B cell (primary cell): ENCODE results near the gene DRD2. TPM values are rescaled to one million over a fixed set of nuclear protein-coding genes. Genes with fewer than 3 reads are reported as not detected.

Experiments used
- ATAC-seq: fragments of 200-7000 bp; cut with Tn5 transposase; one replicate; pipeline ENCODE4 v1.10.0; 2021; ENCODE audit warnings: low read depth, mild to moderate bottlenecking, moderate number of reproducible peaks, moderate library complexity
- CTCF ChIA-PET: fragments of 350-600 bp; sonication (Branson Sonifier 250); formaldehyde crosslinking; loops from one replicate; lab custom pipeline; 2021; ENCODE audit warnings: antibody characterized with exemption, inconsistent platforms; lab: Charles Lee
- POLR2A ChIA-PET: fragments of 350-600 bp; sonication (Branson Sonifier 250); formaldehyde crosslinking; loops from one replicate; lab custom pipeline; 2021; ENCODE audit warnings: antibody characterized with exemption; lab: Charles Lee
- DNase-seq: peaks from one replicate; pipeline ENCODE4 v3.0.0; 2013
- H2AFZ ChIP-seq: 2 replicates; pipeline ENCODE4 v1.6.1; 2012; ENCODE audit warnings: mild to moderate bottlenecking, low read depth, low read length; ENCODE audit not compliant: insufficient read depth, poor library complexity, severe bottlenecking
- H3K27ac ChIP-seq, 2 donors: 1 replicate in 1 of 2; 2 replicates in 1 of 2; pipeline ENCODE4 v1.5.1; 2012 to 2013; ENCODE audit warnings: low read length in 2 of 2, mild to moderate bottlenecking in 2 of 2, moderate library complexity in 1 of 2
- H3K27me3 ChIP-seq, 4 experiments: fragments of 200-600 bp in 1 of 4; sonication (generic) in 1 of 4; replicated peaks in 1 of 4; 1 replicate in 2 of 4; 2 replicates in 2 of 4; pipeline versions ENCODE4 v1.6.1 to v1.7.0; 2013 to 2016; ENCODE audit warnings: low read length in 3 of 4, mild to moderate bottlenecking in 2 of 4, mixed read lengths in 1 of 4, moderate library complexity in 1 of 4; ENCODE audit not compliant: insufficient read depth in 4 of 4, control insufficient read depth in 3 of 4; ENCODE audit errors: control extremely low read depth in 1 of 4
- H3K36me3 ChIP-seq, 2 experiments: replicated peaks in 1 of 2; 1 replicate in 1 of 2; 2 replicates in 1 of 2; pipeline versions ENCODE4 v1.6.1 to v1.7.1; 2013; ENCODE audit warnings: low read length in 1 of 2; ENCODE audit not compliant: insufficient read depth in 2 of 2, control insufficient read depth in 1 of 2; ENCODE audit errors: control extremely low read depth in 1 of 2, extremely low read depth in 1 of 2
- H3K4me1 ChIP-seq, 2 donors: fragments of 200-600 bp in 1 of 2; sonication (generic) in 1 of 2; 1 replicate in 1 of 2; 2 replicates in 1 of 2; pipeline versions ENCODE4 v1.5.1 to v1.6.1; 2013 to 2017; ENCODE audit warnings: low read length in 2 of 2; ENCODE audit not compliant: control insufficient read depth in 2 of 2, insufficient read depth in 2 of 2
- H3K4me2 ChIP-seq: replicated peaks from 2 replicates; pipeline ENCODE3; 2012; ENCODE audit warnings: mild to moderate bottlenecking, low read depth, low read length; ENCODE audit not compliant: poor library complexity, severe bottlenecking
- H3K4me3 ChIP-seq, 5 experiments: fragments of 200-600 bp in 1 of 5; sonication (generic) in 1 of 5; 1 replicate in 3 of 5; 2 replicates in 2 of 5; pipeline versions ENCODE4 v1.5.1 to v1.7.0; 2011 to 2016; ENCODE audit warnings: low read length in 4 of 5, mild to moderate bottlenecking in 4 of 5, low read depth in 2 of 5, control low read depth in 1 of 5, moderate library complexity in 1 of 5; ENCODE audit not compliant: insufficient read depth in 1 of 5; ENCODE audit errors: control extremely low read depth in 1 of 5, extremely low read depth in 1 of 5
- H3K79me2 ChIP-seq: fragments of 200-600 bp; sonication (generic); one replicate; pipeline ENCODE4 v1.6.0; 2016; ENCODE audit warnings: low read length; ENCODE audit not compliant: control insufficient read depth, insufficient read depth
- H3K9ac ChIP-seq: fragments of 200-600 bp; sonication (generic); 2 replicates; pipeline ENCODE4 v1.6.1; 2017; ENCODE audit warnings: mild to moderate bottlenecking, low read length, moderate library complexity
- H3K9me3 ChIP-seq, 3 donors: one replicate each; pipeline versions ENCODE4 v1.6.1 to v1.7.1; 2013; ENCODE audit warnings: low read length in 2 of 3; ENCODE audit not compliant: control insufficient read depth in 2 of 3, insufficient read depth in 1 of 3; ENCODE audit errors: control extremely low read depth in 1 of 3
- H4K20me1 ChIP-seq: 2 replicates; pipeline ENCODE4 v1.6.0; 2012; ENCODE audit warnings: mild to moderate bottlenecking, low read length; ENCODE audit not compliant: insufficient read depth, control insufficient read depth, poor library complexity, severe bottlenecking
- H3K27ac Mint-ChIP-seq: one replicate; pipeline ENCODE4 v1.8.0; 2021; ENCODE audit warnings: mixed read lengths
- H3K27me3 Mint-ChIP-seq: one replicate; pipeline ENCODE4 v1.8.0; 2021; ENCODE audit warnings: mixed read lengths
- H3K4me1 Mint-ChIP-seq: one replicate; pipeline ENCODE4 v1.8.0; 2021; ENCODE audit warnings: mixed read lengths
- H3K4me3 Mint-ChIP-seq: one replicate; pipeline ENCODE4 v1.8.0; 2021; ENCODE audit warnings: mixed read lengths
- H3K9me3 Mint-ChIP-seq: one replicate; pipeline ENCODE4 v1.8.0; 2022; ENCODE audit warnings: mixed read lengths; ENCODE audit not compliant: insufficient read depth
- EZH2 ChIP-seq: IDR thresholded peaks from 2 replicates; pipeline ENCODE4 v1.6.1; 2012; ENCODE audit warnings: borderline replicate concordance, low read depth, mild to moderate bottlenecking, moderate library complexity, low read length; ENCODE audit not compliant: insufficient read depth, poor library complexity, severe bottlenecking
- WGBS: methylation state at CpG from one replicate; pipeline ENCODE4 v1.1.5; 2013; ENCODE audit warnings: missing lambda C conversion rate; ENCODE audit not compliant: insufficient coverage; 5-methylcytosine and 5-hydroxymethylcytosine counted together
- intact Hi-C: fragments of 100-400 bp; cut with micrococcal nuclease; formaldehyde crosslinking; loops from one replicate; pipeline ENCODE4 v1.10.0; 2022
- polyA plus RNA-seq: library from polyadenylated mRNA; depleted of rRNA; stranded (reverse); fragments of >200 nt; gene quantifications from 2 replicates; pipeline ENCODE4 v1.2.3, GENCODE V29; 2012
- total RNA-seq, 2 donors: library from RNA; stranded (reverse); fragments of 120-200 nt in 1 of 2; gene quantifications; 1 replicate in 1 of 2; 2 replicates in 1 of 2; pipeline versions ENCODE4 v1.2.3 to v1.2.4, GENCODE V29; 2013 to 2022
- TF ChIP-seq, protein P1 (sequence below): fragments of 200-600 bp; IDR thresholded peaks from one replicate; pipeline ENCODE4 v1.8.0; 2022; ENCODE audit warnings: antibody characterized with exemption, mild to moderate bottlenecking

Gene DRD2
- total and polyA plus RNA-seq, 2 donors (not counting 1 experiment from before 2014, with no cell fraction given) = not detected

DNA sequence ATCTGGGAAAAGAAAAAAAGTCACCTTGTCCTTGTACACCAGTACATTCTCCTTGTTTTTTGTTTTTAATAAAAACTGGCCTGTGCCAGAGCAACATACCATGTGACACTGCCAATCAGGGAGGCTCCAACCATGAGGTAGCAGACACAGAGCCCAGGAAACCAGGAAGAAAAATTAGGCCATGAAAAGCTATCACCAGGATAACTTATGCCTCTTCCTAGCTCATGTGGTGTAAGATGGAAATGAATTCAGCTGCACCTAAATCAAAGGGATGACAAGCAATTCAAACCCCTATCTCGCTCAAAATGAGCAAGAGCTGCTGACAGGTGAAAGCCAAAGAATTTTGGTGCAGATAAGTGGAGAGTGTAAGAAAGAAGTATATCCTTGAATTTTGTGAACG, 7.7 kb downstream of the DRD2 start:
- H3K27ac Mint-ChIP-seq = no peak overlapping the region
- peaks cover 46% of the 10 kb centered on the region for H3K27me3 Mint-ChIP-seq
- ChIA-PET POLR2A (no interaction called here), CTCF (no interaction called here)
- H3K9me3 ChIP-seq = no peaks in the 10 kb centered on the region
- no peak for ATAC-seq
- no peak overlapping the region for H3K4me3 Mint-ChIP-seq
- no peaks in the 10 kb centered on the region for H4K20me1 ChIP-seq
- H3K27me3 ChIP-seq = peaks cover 0 to 4% (median under 1%) of the 10 kb centered on the region in 4 experiments
- H3K4me3 ChIP-seq = no peak overlapping the region
- DNase-seq = no peak
- no peaks in the 10 kb centered on the region for H3K36me3 ChIP-seq
- intact Hi-C loops = no loop called here
- H3K4me2 ChIP-seq = no peak overlapping the region
- no peak for TF ChIP-seq EZH2
- TF ChIP-seq, protein P1, sequence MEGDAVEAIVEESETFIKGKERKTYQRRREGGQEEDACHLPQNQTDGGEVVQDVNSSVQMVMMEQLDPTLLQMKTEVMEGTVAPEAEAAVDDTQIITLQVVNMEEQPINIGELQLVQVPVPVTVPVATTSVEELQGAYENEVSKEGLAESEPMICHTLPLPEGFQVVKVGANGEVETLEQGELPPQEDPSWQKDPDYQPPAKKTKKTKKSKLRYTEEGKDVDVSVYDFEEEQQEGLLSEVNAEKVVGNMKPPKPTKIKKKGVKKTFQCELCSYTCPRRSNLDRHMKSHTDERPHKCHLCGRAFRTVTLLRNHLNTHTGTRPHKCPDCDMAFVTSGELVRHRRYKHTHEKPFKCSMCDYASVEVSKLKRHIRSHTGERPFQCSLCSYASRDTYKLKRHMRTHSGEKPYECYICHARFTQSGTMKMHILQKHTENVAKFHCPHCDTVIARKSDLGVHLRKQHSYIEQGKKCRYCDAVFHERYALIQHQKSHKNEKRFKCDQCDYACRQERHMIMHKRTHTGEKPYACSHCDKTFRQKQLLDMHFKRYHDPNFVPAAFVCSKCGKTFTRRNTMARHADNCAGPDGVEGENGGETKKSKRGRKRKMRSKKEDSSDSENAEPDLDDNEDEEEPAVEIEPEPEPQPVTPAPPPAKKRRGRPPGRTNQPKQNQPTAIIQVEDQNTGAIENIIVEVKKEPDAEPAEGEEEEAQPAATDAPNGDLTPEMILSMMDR = no peak
- no CpG with 5 or more reads among the region's 2 CpGs for WGBS
- H3K9ac ChIP-seq = no peak overlapping the region
- no peaks in the 10 kb centered on the region for H3K79me2 ChIP-seq
- no peaks in the 10 kb centered on the region for H3K4me1 Mint-ChIP-seq
- H3K9me3 Mint-ChIP-seq = no peaks in the 10 kb centered on the region
- H2AFZ ChIP-seq = no peak overlapping the region
- H3K4me1 ChIP-seq = no peaks in the 10 kb centered on the region
- H3K27ac ChIP-seq = no peak overlapping the region

DNA sequence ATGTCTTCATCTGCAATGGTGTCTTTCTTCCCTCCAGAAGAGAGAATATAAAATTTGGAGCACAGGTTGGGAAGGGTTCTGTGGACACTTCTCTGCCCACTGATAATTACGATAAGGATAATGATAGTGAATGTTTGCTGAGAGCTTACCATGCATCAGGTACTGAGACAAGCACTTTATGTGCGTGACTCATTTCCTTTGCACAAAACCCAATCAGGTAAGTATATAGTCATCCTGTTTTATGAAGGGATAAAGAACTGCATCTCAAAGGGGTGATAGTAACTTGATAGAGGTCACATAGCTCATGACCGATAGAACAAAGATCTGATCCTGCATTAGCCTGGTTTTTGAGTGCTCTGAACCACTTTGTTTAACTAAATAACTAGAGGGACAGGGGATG, 9.4 kb downstream of the DRD2 start:
- Histone ChIP-seq H3K4me2 (no peak overlapping the region), H3K27ac (no peak overlapping the region), H3K4me3 (no peak overlapping the region), H3K27me3 (peaks cover 0 to 2% (median 0%) of the 10 kb centered on the region in 4 experiments), H3K9me3 (no peaks in the 10 kb centered on the region), H2AFZ (no peak overlapping the region), H4K20me1 (no peaks in the 10 kb centered on the region), H3K36me3 (no peaks in the 10 kb centered on the region), H3K79me2 (no peaks in the 10 kb centered on the region), H3K4me1 (no peaks in the 10 kb centered on the region), H3K9ac (no peak overlapping the region)
- ATAC-seq (no peak), DNase-seq (no peak)
- WGBS = no CpG with 5 or more reads among the region's 3 CpGs
- POLR2A ChIA-PET = no interaction called here
- no peaks in the 10 kb centered on the region for H3K4me1 Mint-ChIP-seq
- CTCF ChIA-PET = no interaction called here
- H3K9me3 Mint-ChIP-seq = no peaks in the 10 kb centered on the region
- H3K27ac Mint-ChIP-seq = no peak overlapping the region
- intact Hi-C loops = no loop called here
- H3K27me3 Mint-ChIP-seq = peaks cover 33% of the 10 kb centered on the region
- TF ChIP-seq, protein P1 = no peak
- no peak overlapping the region for H3K4me3 Mint-ChIP-seq
